ENCODE data around the gene PDXP.
A peak's percentile ranks its signal among the peaks of the same experiment; 100 is the strongest.
"Not testable (repeated sequence)": the region's sequence is repeated elsewhere in the genome, so short reads cannot be mapped to it uniquely, and the experiment has no call there.

Gene PDXP, protein sequence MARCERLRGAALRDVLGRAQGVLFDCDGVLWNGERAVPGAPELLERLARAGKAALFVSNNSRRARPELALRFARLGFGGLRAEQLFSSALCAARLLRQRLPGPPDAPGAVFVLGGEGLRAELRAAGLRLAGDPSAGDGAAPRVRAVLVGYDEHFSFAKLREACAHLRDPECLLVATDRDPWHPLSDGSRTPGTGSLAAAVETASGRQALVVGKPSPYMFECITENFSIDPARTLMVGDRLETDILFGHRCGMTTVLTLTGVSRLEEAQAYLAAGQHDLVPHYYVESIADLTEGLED

DNA sequence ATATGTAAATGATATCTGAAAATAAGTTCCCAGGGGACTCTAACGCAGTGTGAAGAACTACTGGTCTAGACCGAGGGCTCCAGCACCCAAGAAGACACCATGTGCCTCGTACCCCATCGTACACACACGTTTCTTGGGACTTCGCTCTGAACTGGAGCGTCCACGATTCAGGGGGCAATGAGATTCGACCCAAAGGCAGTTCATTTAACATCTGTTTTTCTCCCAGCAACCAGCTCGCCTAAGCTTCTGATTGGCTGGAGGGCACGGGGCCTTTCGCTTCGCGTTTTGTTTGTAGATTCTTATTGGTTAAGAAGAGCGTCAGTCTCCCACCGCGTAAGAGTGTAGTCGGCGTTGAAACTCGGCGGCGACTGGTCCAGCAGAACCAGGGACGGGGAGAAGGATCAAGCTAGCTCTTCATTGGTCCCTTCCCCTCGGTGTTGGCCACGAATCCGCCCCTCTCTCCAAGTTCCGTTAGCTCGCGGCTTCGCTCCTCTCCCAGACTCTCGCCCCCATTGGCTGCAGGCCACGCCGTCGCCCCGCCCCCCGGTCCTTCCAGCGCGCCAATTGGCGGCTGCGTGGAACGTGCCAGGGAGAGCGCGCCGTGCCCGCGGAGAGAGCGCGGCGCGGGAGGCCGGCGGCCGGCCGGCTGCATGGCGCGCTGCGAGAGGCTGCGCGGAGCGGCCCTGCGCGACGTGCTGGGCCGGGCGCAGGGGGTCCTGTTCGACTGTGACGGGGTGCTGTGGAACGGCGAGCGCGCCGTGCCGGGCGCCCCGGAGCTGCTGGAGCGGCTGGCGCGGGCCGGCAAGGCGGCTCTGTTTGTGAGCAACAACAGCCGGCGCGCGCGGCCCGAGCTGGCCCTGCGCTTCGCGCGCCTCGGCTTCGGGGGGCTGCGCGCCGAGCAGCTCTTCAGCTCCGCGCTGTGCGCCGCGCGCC, at the start of gene PDXP:
Gene PDXP (plus strand): TSS at position 591 of the 933 bp plus-strand sequence. CDS start 60 bp downstream, at position 651.
- peak within 1 kb of the TSS; percentile 71 to 85 (median 81) for H3K4me3 ChIP-seq (ENCODE audit: low read depth in 1 of 5, low read length in 5 of 5)
- H3K9ac ChIP-seq (ENCODE audit: low read length in 5 of 5) = peak within 1 kb of the TSS; percentile 48 to 77 (median 71)
- H3K9me3 ChIP-seq (ENCODE audit: control insufficient read depth in 5 of 5, low read length in 5 of 5) = no peaks in the 10 kb centered on the region
- H3K4me1 ChIP-seq (ENCODE audit: control insufficient read depth in 5 of 5, insufficient read depth in 5 of 5, low read length in 5 of 5) = peaks cover 5 to 56% (median 45%) of the 10 kb centered on the region in 5 donors
- H3K27ac ChIP-seq (ENCODE audit: low read depth, low read length) = peak within 1 kb of the TSS; percentile 77
- no peaks in the 10 kb centered on the region for H3K27me3 ChIP-seq (ENCODE audit: control insufficient read depth in 5 of 5, insufficient read depth in 4 of 5, low read length in 5 of 5)
- peaks cover 0 to 6% (median 2%) of the 10 kb centered on the region in 5 donors for H3K36me3 ChIP-seq (ENCODE audit: control insufficient read depth in 5 of 5, insufficient read depth in 5 of 5, low read length in 5 of 5)

DNA sequence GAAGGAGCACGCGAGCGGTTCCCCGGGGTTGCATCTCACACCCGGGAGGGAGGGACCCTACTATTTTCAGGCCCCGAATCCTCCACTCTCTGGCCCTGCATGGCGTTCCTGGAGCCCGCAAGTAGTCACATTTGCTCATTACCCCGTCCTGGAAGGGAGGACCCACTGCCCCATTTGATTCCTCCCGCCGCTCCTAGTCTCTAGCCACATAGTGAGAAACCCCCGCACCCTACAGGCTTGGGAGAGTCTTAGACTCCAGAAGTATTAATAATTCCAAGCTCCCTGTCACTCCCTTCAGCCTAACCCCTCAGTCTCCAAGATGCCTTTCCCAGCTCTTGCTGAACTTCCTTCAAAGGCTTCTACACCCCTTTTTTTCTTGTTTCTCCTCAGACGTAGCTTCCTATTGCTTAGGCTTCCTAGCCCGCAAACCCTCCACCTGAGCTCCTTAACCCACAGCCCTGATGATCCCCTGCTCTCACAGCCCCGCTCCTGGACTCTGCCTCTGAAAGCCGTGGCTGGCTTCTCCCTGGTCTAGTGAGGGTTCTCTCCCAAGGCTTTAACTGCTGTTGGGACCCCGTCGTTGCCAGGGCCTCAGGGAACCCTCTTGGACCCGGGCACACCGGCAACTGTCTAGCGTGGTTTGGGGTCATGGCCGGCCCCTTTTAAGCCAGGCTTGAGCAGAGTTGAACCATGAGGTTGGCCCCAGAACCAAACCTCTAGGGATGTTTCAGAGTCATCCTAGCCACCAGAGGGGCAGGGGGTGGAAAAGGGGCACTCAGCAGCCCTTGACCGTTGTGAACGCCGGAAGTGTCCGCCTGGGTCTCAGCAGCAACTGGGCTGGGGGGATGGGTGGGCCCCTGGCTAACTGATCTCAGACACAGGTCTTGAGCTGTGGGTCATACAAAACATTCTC, 49.0 kb upstream of the PDXP start:
- Histone ChIP-seq H3K27ac (ENCODE audit: low read depth, low read length) (peak overlapping the region; percentile 88), H3K4me1 (ENCODE audit: control insufficient read depth in 5 of 5, insufficient read depth in 5 of 5, low read length in 5 of 5) (peaks cover 4 to 53% (median 47%) of the 10 kb centered on the region in 5 donors), H3K9ac (ENCODE audit: low read length in 5 of 5) (peak overlapping the region; percentile 85 to 93 (median 88)), H3K27me3 (ENCODE audit: control insufficient read depth in 5 of 5, insufficient read depth in 4 of 5, low read length in 5 of 5) (peaks cover 0 to 5% (median 0%) of the 10 kb centered on the region in 5 donors), H3K9me3 (ENCODE audit: control insufficient read depth in 5 of 5, low read length in 5 of 5) (no peaks in the 10 kb centered on the region), H3K4me3 (ENCODE audit: low read depth in 1 of 5, low read length in 5 of 5) (peak overlapping the region; percentile 79 to 90 (median 80)), H3K36me3 (ENCODE audit: control insufficient read depth in 5 of 5, insufficient read depth in 5 of 5, low read length in 5 of 5) (peaks cover 0 to 7% (median 3%) of the 10 kb centered on the region in 5 donors)

- Histone ChIP-seq H3K27ac (ENCODE audit: low read depth, low read length) (peak overlapping the region; percentile 88), H3K36me3 (ENCODE audit: control insufficient read depth in 5 of 5, insufficient read depth in 5 of 5, low read length in 5 of 5) (peaks cover 0 to 11% (median 5%) of the 10 kb centered on the region in 5 donors), H3K4me1 (ENCODE audit: control insufficient read depth in 5 of 5, insufficient read depth in 5 of 5, low read length in 5 of 5) (peaks cover 4 to 53% (median 47%) of the 10 kb centered on the region in 5 donors), H3K4me3 (ENCODE audit: low read depth in 1 of 5, low read length in 5 of 5) (peak overlapping the region in 4 of 5 donors; percentile 79 to 90 (median 80)), H3K9ac (ENCODE audit: low read length in 5 of 5) (peak overlapping the region in 4 of 5 donors; percentile 85 to 93 (median 88))
- H3K9me3 ChIP-seq (ENCODE audit: control insufficient read depth in 5 of 5, low read length in 5 of 5); H3K27me3 ChIP-seq (ENCODE audit: control insufficient read depth in 5 of 5, insufficient read depth in 4 of 5, low read length in 5 of 5): not testable (repeated sequence)
These were observed 48.4 kb upstream of the PDXP start for GRCh38 chr22:37610153-37610475.

- H3K36me3 ChIP-seq (ENCODE audit: control insufficient read depth in 5 of 5, insufficient read depth in 5 of 5, low read length in 5 of 5) = peaks cover 0 to 11% (median 5%) of the 10 kb centered on the region in 5 donors
- peaks cover 4 to 53% (median 47%) of the 10 kb centered on the region in 5 donors for H3K4me1 ChIP-seq (ENCODE audit: control insufficient read depth in 5 of 5, insufficient read depth in 5 of 5, low read length in 5 of 5)
- H3K4me3 ChIP-seq (ENCODE audit: low read depth in 1 of 5, low read length in 5 of 5) = peak overlapping the region in 1 of 5 donors; percentile 14
- peak overlapping the region; percentile 88 for H3K27ac ChIP-seq (ENCODE audit: low read depth, low read length)
- H3K9ac ChIP-seq (ENCODE audit: low read length in 5 of 5) = peak overlapping the region in 1 of 5 donors; percentile 21
- H3K9me3 ChIP-seq (ENCODE audit: control insufficient read depth in 5 of 5, low read length in 5 of 5) = no peaks in the 10 kb centered on the region
- peaks cover 0 to under 1% (median 0%) of the 10 kb centered on the region in 5 donors for H3K27me3 ChIP-seq (ENCODE audit: control insufficient read depth in 5 of 5, insufficient read depth in 4 of 5, low read length in 5 of 5)
These were observed 47.9 kb upstream of the PDXP start for GRCh38 chr22:37610480-37611129.

GRCh38 chr22:37611207-37611606, 47.3 kb upstream of the PDXP start:
- no peaks in the 10 kb centered on the region for H3K27me3 ChIP-seq (ENCODE audit: control insufficient read depth in 5 of 5, insufficient read depth in 4 of 5, low read length in 5 of 5)
- no peaks in the 10 kb centered on the region for H3K9me3 ChIP-seq (ENCODE audit: control insufficient read depth in 5 of 5, low read length in 5 of 5)
- peaks cover 4 to 53% (median 47%) of the 10 kb centered on the region in 5 donors for H3K4me1 ChIP-seq (ENCODE audit: control insufficient read depth in 5 of 5, insufficient read depth in 5 of 5, low read length in 5 of 5)
- peaks cover 0 to 15% (median 8%) of the 10 kb centered on the region in 5 donors for H3K36me3 ChIP-seq (ENCODE audit: control insufficient read depth in 5 of 5, insufficient read depth in 5 of 5, low read length in 5 of 5)
- peak overlapping the region in 2 of 5 donors; percentile 40 to 55 for H3K9ac ChIP-seq (ENCODE audit: low read length in 5 of 5)
- H3K27ac ChIP-seq (ENCODE audit: low read depth, low read length) = peak overlapping the region; percentile 23
- H3K4me3 ChIP-seq (ENCODE audit: low read depth in 1 of 5, low read length in 5 of 5) = no peak overlapping the region

GRCh38 chr22:37616201-37617083, 42.1 kb upstream of the PDXP start:
- peaks cover 0 to 15% (median 12%) of the 10 kb centered on the region in 5 donors for H3K4me1 ChIP-seq (ENCODE audit: control insufficient read depth in 5 of 5, insufficient read depth in 5 of 5, low read length in 5 of 5)
- H3K27me3 ChIP-seq (ENCODE audit: control insufficient read depth in 5 of 5, insufficient read depth in 4 of 5, low read length in 5 of 5) = no peaks in the 10 kb centered on the region
- H3K4me3 ChIP-seq (ENCODE audit: low read depth in 1 of 5, low read length in 5 of 5) = no peak overlapping the region
- no peaks in the 10 kb centered on the region for H3K9me3 ChIP-seq (ENCODE audit: control insufficient read depth in 5 of 5, low read length in 5 of 5)
- peaks cover 0 to 64% (median 51%) of the 10 kb centered on the region in 5 donors for H3K36me3 ChIP-seq (ENCODE audit: control insufficient read depth in 5 of 5, insufficient read depth in 5 of 5, low read length in 5 of 5)
- H3K9ac ChIP-seq (ENCODE audit: low read length in 5 of 5) = no peak overlapping the region
- H3K27ac ChIP-seq (ENCODE audit: low read depth, low read length) = no peak overlapping the region

GRCh38 chr22:37617431-37617830, 41.1 kb upstream of the PDXP start:
- Histone ChIP-seq H3K9me3 (ENCODE audit: control insufficient read depth in 5 of 5, low read length in 5 of 5) (no peaks in the 10 kb centered on the region), H3K9ac (ENCODE audit: low read length in 5 of 5) (no peak overlapping the region), H3K27ac (ENCODE audit: low read depth, low read length) (no peak overlapping the region), H3K27me3 (ENCODE audit: control insufficient read depth in 5 of 5, insufficient read depth in 4 of 5, low read length in 5 of 5) (no peaks in the 10 kb centered on the region), H3K4me1 (ENCODE audit: control insufficient read depth in 5 of 5, insufficient read depth in 5 of 5, low read length in 5 of 5) (peaks cover 0 to 12% (median 11%) of the 10 kb centered on the region in 5 donors), H3K36me3 (ENCODE audit: control insufficient read depth in 5 of 5, insufficient read depth in 5 of 5, low read length in 5 of 5) (peaks cover 0 to 72% (median 55%) of the 10 kb centered on the region in 5 donors), H3K4me3 (ENCODE audit: low read depth in 1 of 5, low read length in 5 of 5) (no peak overlapping the region)

DNA sequence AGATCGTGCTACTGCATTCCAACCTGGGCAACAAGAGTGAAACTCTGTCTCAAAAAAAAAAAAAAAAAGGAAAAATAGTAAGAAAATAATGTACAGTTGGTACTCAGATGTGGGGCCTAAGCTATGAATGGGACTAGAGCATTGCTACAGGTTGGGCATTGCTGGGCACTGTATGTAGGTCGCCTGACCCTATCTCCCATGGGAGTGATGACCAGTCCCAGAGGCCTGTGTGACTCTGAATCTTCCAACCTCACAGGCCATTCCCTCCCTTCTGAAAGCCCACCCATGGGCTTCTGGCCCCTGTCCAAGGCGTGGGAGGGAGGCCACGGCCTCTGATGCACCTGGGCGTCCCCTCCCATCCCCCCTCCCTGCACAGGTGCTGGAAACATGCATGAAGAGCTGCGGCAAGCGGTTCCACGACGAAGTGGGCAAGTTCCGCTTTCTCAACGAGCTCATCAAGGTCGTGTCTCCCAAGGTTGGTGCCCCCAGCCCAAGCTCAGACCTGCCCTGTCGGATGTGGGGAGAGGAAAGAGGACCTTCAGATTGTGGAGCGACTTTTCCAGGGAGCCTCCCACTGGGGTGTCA, 40.4 kb upstream of the PDXP start:
- Histone ChIP-seq H3K27ac (ENCODE audit: low read depth, low read length) (no peak overlapping the region), H3K4me3 (ENCODE audit: low read depth in 1 of 5, low read length in 5 of 5) (no peak overlapping the region), H3K9me3 (ENCODE audit: control insufficient read depth in 5 of 5, low read length in 5 of 5) (no peaks in the 10 kb centered on the region), H3K9ac (ENCODE audit: low read length in 5 of 5) (no peak overlapping the region), H3K27me3 (ENCODE audit: control insufficient read depth in 5 of 5, insufficient read depth in 4 of 5, low read length in 5 of 5) (no peaks in the 10 kb centered on the region), H3K4me1 (ENCODE audit: control insufficient read depth in 5 of 5, insufficient read depth in 5 of 5, low read length in 5 of 5) (peaks cover 0 to 9% (median 8%) of the 10 kb centered on the region in 5 donors), H3K36me3 (ENCODE audit: control insufficient read depth in 5 of 5, insufficient read depth in 5 of 5, low read length in 5 of 5) (peaks cover 0 to 79% (median 58%) of the 10 kb centered on the region in 5 donors)
